Endothelial cell of umbilical vein (primary cell): ENCODE data around the gene BCR. TPM values are rescaled to one million over a fixed set of nuclear protein-coding genes. Genes with fewer than 3 reads are reported as not detected.
"Not testable (repeated sequence)": the region's sequence is repeated elsewhere in the genome, so short reads cannot be mapped to it uniquely, and the experiment has no call there.

Experiments
- BruUV-seq: library from RNA; stranded (reverse); fragments of 400-500 nt; replicated peaks from 2 replicates; lab custom pipeline; 2021; lab: Mats Ljungman, UMichigan
- CTCF ChIA-PET: fragments of 300-600, 350-600 bp; sonication (Branson Sonifier 250); formaldehyde crosslinking; loops from one replicate; lab custom pipeline; 2021; ENCODE audit warnings: antibody characterized with exemption, inconsistent platforms; lab: Charles Lee
- POLR2A ChIA-PET: fragments of 300-600, 350-600 bp; sonication (Branson Sonifier 250); formaldehyde crosslinking; loops from one replicate; lab custom pipeline; 2021; ENCODE audit warnings: antibody characterized with exemption, inconsistent platforms; lab: Charles Lee
- DNase-seq: peaks from one replicate; pipeline ENCODE4 v3.0.0-alpha.2; 2011; ENCODE audit warnings: low read depth, low spot score
- FAIRE-seq: peaks from 2 replicates; lab custom pipeline; 2011; peaks lifted over from hg19 to GRCh38; lab: Jason Lieb, UNC
- H2AFZ ChIP-seq: 2 replicates; pipeline ENCODE4 v1.6.0; 2012; ENCODE audit warnings: low read depth, low read length, control low read depth, inconsistent platforms
- H3K27ac ChIP-seq: 2 replicates; pipeline ENCODE4 v1.5.1; 2011; ENCODE audit warnings: low read depth, mild to moderate bottlenecking, control low read depth, low read length, moderate library complexity; ENCODE audit not compliant: insufficient read depth
- H3K27me3 ChIP-seq, 2 experiments: 2 replicates each; pipeline versions ENCODE4 v1.6.0 to v1.6.1; 2011; ENCODE audit warnings: low read length in 2 of 2, mixed read lengths in 1 of 2; ENCODE audit not compliant: control insufficient read depth in 2 of 2, insufficient read depth in 2 of 2
- H3K36me3 ChIP-seq, 2 experiments: 2 replicates in 1 of 2; 3 replicates in 1 of 2; pipeline ENCODE4 v1.5.1; 2011; ENCODE audit warnings: low read length in 2 of 2, mild to moderate bottlenecking in 1 of 2, moderate library complexity in 1 of 2; ENCODE audit not compliant: control insufficient read depth in 2 of 2, insufficient read depth in 2 of 2; ENCODE audit errors: extremely low read depth in 1 of 2
- H3K4me1 ChIP-seq: 3 replicates; pipeline ENCODE4 v1.5.1; 2011; ENCODE audit warnings: mild to moderate bottlenecking, low read length; ENCODE audit not compliant: control insufficient read depth, insufficient read depth; ENCODE audit errors: extremely low read depth
- H3K4me2 ChIP-seq: 2 replicates; pipeline ENCODE4 v1.6.1; 2011; ENCODE audit warnings: low read length, control low read depth, mixed read lengths; ENCODE audit not compliant: insufficient read depth
- H3K4me3 ChIP-seq, 3 experiments: fragments of 200-600 bp in 1 of 3; sonication (generic), shearing (Covaris generic) in 1 of 3; replicated peaks in 1 of 3; 2 replicates each; pipeline ENCODE4 v1.5.1; 2011 to 2016; ENCODE audit warnings: control low read depth in 3 of 3, low read length in 3 of 3, mild to moderate bottlenecking in 2 of 3, inconsistent platforms in 1 of 3, low read depth in 1 of 3, moderate library complexity in 1 of 3; ENCODE audit not compliant: insufficient read depth in 1 of 3
- H3K79me2 ChIP-seq: 2 replicates; pipeline ENCODE4 v1.6.0; 2012; ENCODE audit warnings: low read length, inconsistent platforms; ENCODE audit not compliant: control insufficient read depth, insufficient read depth
- H3K9ac ChIP-seq: replicated peaks from 2 replicates; pipeline ENCODE3; 2011; ENCODE audit warnings: low read length, control low read depth; ENCODE audit not compliant: insufficient read depth; ENCODE audit errors: extremely low read depth
- H3K9me1 ChIP-seq: replicated peaks from 3 replicates; pipeline ENCODE4 v1.6.0; 2011; ENCODE audit warnings: mild to moderate bottlenecking, low read length; ENCODE audit not compliant: control insufficient read depth, insufficient read depth; ENCODE audit errors: extremely low read depth
- H3K9me3 ChIP-seq: replicated peaks from 2 replicates; pipeline ENCODE4 v1.5.1; 2012; ENCODE audit warnings: low read length, inconsistent platforms; ENCODE audit not compliant: control insufficient read depth, insufficient read depth
- H4K20me1 ChIP-seq: replicated peaks from 2 replicates; pipeline ENCODE3; 2011; ENCODE audit warnings: mild to moderate bottlenecking, low read length; ENCODE audit not compliant: control insufficient read depth, insufficient read depth; ENCODE audit errors: extremely low read depth
- CTCF ChIP-seq, 2 donors: IDR thresholded peaks; 1 replicate in 1 of 2; 2 replicates in 1 of 2; pipeline ENCODE4 v1.5.1; 2011; ENCODE audit warnings: low read length in 2 of 2, mild to moderate bottlenecking in 2 of 2, moderate library complexity in 2 of 2, control low read depth in 1 of 2, inconsistent platforms in 1 of 2, low read depth in 1 of 2; ENCODE audit not compliant: insufficient read depth in 1 of 2; ENCODE audit errors: extremely low read depth in 1 of 2
- EZH2 ChIP-seq: IDR thresholded peaks from 2 replicates; pipeline ENCODE4 v1.6.1; 2012; ENCODE audit warnings: borderline replicate concordance, low read depth, mild to moderate bottlenecking, moderate library complexity, low read length, inconsistent platforms; ENCODE audit not compliant: severe bottlenecking
- FOS ChIP-seq: IDR thresholded peaks from 2 replicates; pipeline ENCODE4 v1.6.1; 2011; ENCODE audit warnings: mild to moderate bottlenecking, low read length, moderate library complexity, borderline replicate concordance; ENCODE audit not compliant: insufficient read depth
- GATA2 ChIP-seq: IDR thresholded peaks from 2 replicates; pipeline ENCODE4 v1.7.0; 2011; ENCODE audit warnings: low read depth, mild to moderate bottlenecking, moderate library complexity, mixed read lengths, low read length; ENCODE audit not compliant: insufficient read length, insufficient read depth
- JUN ChIP-seq: IDR thresholded peaks from 2 replicates; pipeline ENCODE4 v1.6.1; 2011; ENCODE audit warnings: borderline replicate concordance, low read depth; ENCODE audit not compliant: insufficient read length, insufficient read depth
- MAX ChIP-seq: IDR thresholded peaks from 2 replicates; pipeline ENCODE4 v1.6.1; 2011; ENCODE audit not compliant: insufficient read depth, insufficient read length
- MYC ChIP-seq: IDR thresholded peaks from one replicate; pipeline ENCODE4 v1.6.1; 2011; ENCODE audit warnings: mild to moderate bottlenecking, low read depth, low read length
- POLR2A ChIP-seq: IDR thresholded peaks from 2 replicates; pipeline ENCODE4 v1.6.1; 2012; ENCODE audit warnings: low read depth, mild to moderate bottlenecking, control low read depth, low read length
- POLR2AphosphoS5 ChIP-seq: IDR thresholded peaks from 2 replicates; pipeline ENCODE4 v1.6.1; 2012; ENCODE audit warnings: low read depth, mild to moderate bottlenecking, control low read depth, low read length, moderate library complexity; ENCODE audit not compliant: insufficient read depth
- dilution Hi-C: fragments of 300-500 bp; cut with MboI; formaldehyde crosslinking; loops from one replicate; pipeline ENCODE4 v1.15.0; 2019; ENCODE audit warnings: low sequenced_read_pairs; ENCODE audit not compliant: extremely low pct_ligation_motif_present
- intact Hi-C: fragments of 100-400 bp; cut with micrococcal nuclease; formaldehyde crosslinking; loops from one replicate; pipeline ENCODE4 v1.10.0; 2022
- polyA plus RNA-seq, 4 experiments: library from polyadenylated mRNA; depleted of rRNA in 3 of 4; stranded (reverse) in 3 of 4; unstranded in 1 of 4; fragments of >200 nt; gene quantifications; 2 replicates each; pipeline versions ENCODE4 v1.2.1 to v1.2.3, GENCODE V29; 2011 to 2012; ENCODE audit warnings: missing spikeins in 1 of 4
- total RNA-seq: library from RNA; stranded (reverse); gene quantifications from 2 replicates; pipeline ENCODE4 v1.2.3, GENCODE V29; 2021

The BCR gene
- total and polyA plus RNA-seq, 2 donors (not counting 3 experiments of a cell fraction or from before 2014, with no cell fraction given), result 129 to 141 TPM

- TF ChIP-seq MAX, result no peak
- no peak for TF ChIP-seq POLR2A
- no peak for TF ChIP-seq JUN
- TF ChIP-seq MYC, result no peak
- TF ChIP-seq CTCF (IDR thresholded peaks at IDR 0.05; ENCODE audit: extremely low read depth in 1 of 2, insufficient read depth in 1 of 2, low read depth in 1 of 2, low read length in 2 of 2), result no peak
- TF ChIP-seq FOS, result no peak
- no peak for TF ChIP-seq POLR2AphosphoS5
- TF ChIP-seq EZH2, result no peak
- no peak for TF ChIP-seq GATA2
- intact Hi-C loops, result no loop called here
- dilution Hi-C loops, result no loop called here
These were observed 185.7 kb downstream of the BCR start for GRCh38 chr22:23365961-23366360.

GRCh38 chr22:23367196-23367595 lies 186.9 kb downstream of the BCR start:
- CTCF ChIA-PET, result interaction anchor here (2.3 kb wide), 1 partner anchor 10 kb away, joined by 7 read pairs; no protein-coding TSS in a partner anchor
- H3K4me3 ChIP-seq, DNase-seq, H3K9me1 ChIP-seq, H4K20me1 ChIP-seq, dilution Hi-C loops, H2AFZ ChIP-seq, intact Hi-C loops, H3K4me1 ChIP-seq, H3K27ac ChIP-seq, H3K9ac ChIP-seq, H3K79me2 ChIP-seq, H3K9me3 ChIP-seq, FAIRE-seq, BruUV-seq, H3K4me2 ChIP-seq, POLR2A ChIA-PET, H3K36me3 ChIP-seq: not testable (repeated sequence)
- peaks cover 28 to 29% of the 10 kb centered on the region in 2 experiments for H3K27me3 ChIP-seq

More at GRCh38 chr22:23365961-23366360, 185.7 kb downstream of the BCR start:
- Histone ChIP-seq H3K36me3 (no peaks in the 10 kb centered on the region), H3K27ac (no peak overlapping the region), H2AFZ (no peak overlapping the region), H3K9me1 (no peaks in the 10 kb centered on the region), H3K4me2 (no peak overlapping the region), H3K79me2 (no peaks in the 10 kb centered on the region), H3K9ac (no peak overlapping the region), H4K20me1 (no peaks in the 10 kb centered on the region), H3K27me3 (peaks cover 28 to 29% of the 10 kb centered on the region in 2 experiments), H3K4me1 (no peaks in the 10 kb centered on the region), H3K4me3 (no peak overlapping the region), H3K9me3 (no peaks in the 10 kb centered on the region)
- no peak for DNase-seq
- POLR2A ChIA-PET, result no interaction called here
- CTCF ChIA-PET, result no interaction called here
- no peak for FAIRE-seq
- BruUV-seq, result no TSS peak
